Renal cortex interstitium (tissue), 11 donors: ENCODE results near the gene ATF3. TPM values are rescaled to one million over a fixed set of nuclear protein-coding genes. Genes with fewer than 3 reads are reported as not detected.
"Not testable (repeated sequence)": the region's sequence is repeated elsewhere in the genome, so short reads cannot be mapped to it uniquely, and the experiment has no call there.

Experiments used
- DNase-seq, 11 donors: peaks; one replicate each; pipeline ENCODE4 v3.0.0-alpha.2; 2013; ENCODE audit warnings: low read depth in 9 of 11, low spot score in 4 of 11; ENCODE audit errors: extremely low read depth in 1 of 11
- polyA plus RNA-seq, 3 donors: library from polyadenylated mRNA; unstranded; fragments of 120-200 nt; gene quantifications; one replicate each; pipeline ENCODE4 v1.2.1, GENCODE V29; 2013; ENCODE audit not compliant: insufficient read length in 3 of 3

The ATF3 gene
- polyA plus RNA-seq, 3 donors = 13.2 to 33.4 (median 18.5) TPM

GRCh38 chr1:212621043-212621948 lies 12.7 kb downstream of the ATF3 start:
- no peak for DNase-seq

- no peak for DNase-seq
These were observed 13.4 kb downstream of the ATF3 start for GRCh38 chr1:212621949-212622305.

GRCh38 chr1:212622467-212622866 lies 13.9 kb downstream of the ATF3 start:
- no peak for DNase-seq

- no peak for DNase-seq
These were observed 14.3 kb downstream of the ATF3 start for GRCh38 chr1:212622906-212623305.

- no peak for DNase-seq
These were observed 15.0 kb downstream of the ATF3 start for GRCh38 chr1:212623603-212624002.

GRCh38 chr1:212624976-212625501 lies 16.5 kb downstream of the ATF3 start:
- no peak for DNase-seq

GRCh38 chr1:212625781-212626450 lies 17.4 kb downstream of the ATF3 start:
- DNase-seq = no peak

GRCh38 chr1:212628046-212628445 lies 19.5 kb downstream of the ATF3 start:
- DNase-seq = no peak

GRCh38 chr1:212628813-212629415 lies 20.4 kb downstream of the ATF3 start:
- DNase-seq = no peak

GRCh38 chr1:212629450-212630157 lies 21.0 kb downstream of the ATF3 start:
- no peak for DNase-seq

- DNase-seq = no peak
These were observed 21.8 kb downstream of the ATF3 start for GRCh38 chr1:212630158-212630900.

- DNase-seq = no peak
These were observed 24.6 kb downstream of the ATF3 start for GRCh38 chr1:212633161-212633560.

GRCh38 chr1:212634252-212634651 lies 25.7 kb downstream of the ATF3 start:
- no peak for DNase-seq

GRCh38 chr1:212635141-212635631 lies 26.6 kb downstream of the ATF3 start:
- DNase-seq = no peak

- DNase-seq = no peak
These were observed 29.3 kb downstream of the ATF3 start for GRCh38 chr1:212637902-212638301.

- no peak for DNase-seq
These were observed 30.1 kb downstream of the ATF3 start for GRCh38 chr1:212638492-212639151.

GRCh38 chr1:212639524-212639923 lies 31.0 kb downstream of the ATF3 start:
- not testable (repeated sequence) for DNase-seq
